Ovary (tissue), 10 donors: ENCODE results near the gene SCN1A. TPM values are rescaled to one million over a fixed set of nuclear protein-coding genes. Genes with fewer than 3 reads are reported as not detected.

Source experiments
- DNase-seq, 5 donors: peaks; one replicate each; pipeline ENCODE4 v3.0.0-alpha.2; 2019 to 2020
- H3K27ac ChIP-seq, 2 donors: fragments of 200-600 bp; one replicate each; pipeline versions ENCODE4 v1.5.1 to v1.8.0; 2019 to 2022
- H3K27me3 ChIP-seq: fragments of 200-600 bp; one replicate; pipeline ENCODE4 v1.8.0; 2022
- H3K36me3 ChIP-seq: fragments of 200-600 bp; sonication (generic); one replicate; pipeline ENCODE4 v1.5.1; 2019
- H3K4me1 ChIP-seq: one replicate; pipeline ENCODE4 v1.8.1; 2013; ENCODE audit warnings: mild to moderate bottlenecking, moderate library complexity; ENCODE audit not compliant: insufficient read depth
- H3K4me3 ChIP-seq: fragments of 200-600 bp; sonication (generic); one replicate; pipeline ENCODE4 v1.5.1; 2017
- H3K9me3 ChIP-seq, 2 donors: fragments of 200-600 bp in 1 of 2; sonication (generic) in 1 of 2; one replicate each; pipeline versions ENCODE4 v1.5.1 to v1.8.1; 2013 to 2019; ENCODE audit warnings: mild to moderate bottlenecking in 1 of 2, moderate library complexity in 1 of 2
- EP300 ChIP-seq: sonication (generic); formaldehyde crosslinking; IDR thresholded peaks from one replicate; pipeline ENCODE4 v1.6.1; 2017; ENCODE audit warnings: antibody characterized with exemption
- POLR2A ChIP-seq: fragments of 450-650 bp; IDR thresholded peaks from one replicate; pipeline ENCODE4 v1.6.1; 2017; ENCODE audit warnings: antibody characterized with exemption, mild to moderate bottlenecking, moderate library complexity
- WGBS, 3 donors: extraction: QIAGEN DNeasy Blood & Tissue Kit in 1 of 3; methylation state at CpG; one replicate each; pipeline versions ENCODE4 v1.1.5 to v1.1.7; 2013 to 2017; 5-methylcytosine and 5-hydroxymethylcytosine counted together
- intact Hi-C, 4 donors: fragments of 100-400 bp; cut with DNase I; formaldehyde crosslinking; loops; one replicate each; pipeline versions ENCODE4 v1.11.0 to v1.15.1; 2022 to 2023
- long read RNA-seq, 3 donors: library from polyadenylated mRNA in 2 of 3; unstranded in 2 of 3; transcript quantifications; one replicate each; pipeline ENCODE4 v2.0.0 and lab custom pipeline, GENCODE V29; 2021 to 2026
- polyA plus RNA-seq, 2 donors: library from polyadenylated mRNA; stranded (reverse); fragments of 200-250 nt in 1 of 2; fragments of 350-450 nt in 1 of 2; fragmentation: Illumina TruSeq in 1 of 2; extraction: RNeasy Lipid Tissue Mini Kit (QIAGEN cat#74804) in 1 of 2; gene quantifications; one replicate each; pipeline ENCODE4 v1.2.3, GENCODE V29; 2013 to 2014
- total RNA-seq, 7 donors: library from RNA; depleted of rRNA in 2 of 7; stranded (reverse); fragments of >200 nt in 2 of 7; fragmentation: NEBNext Ultra II Directional in 3 of 7; extraction: Animal tissue kit (Norgen Biotek cat#: 25700) in 3 of 7; gene quantifications; one replicate each; pipeline versions ENCODE4 v1.1.0 to v1.2.4, GENCODE V29; 2016 to 2023
- TF ChIP-seq, protein P1 (sequence below), 3 donors: fragments of 450-650 bp in 2 of 3; fragments of 200-600 bp in 1 of 3; IDR thresholded peaks; one replicate each; pipeline versions ENCODE4 v1.5.1 to v1.8.0; 2016 to 2022; ENCODE audit warnings: antibody characterized with exemption in 3 of 3, mild to moderate bottlenecking in 1 of 3
- donor health status: DM: no; HTN: no; CAD: no; lungs with moderate emphysema.
- donor health status: DM: no; HTN: no; CAD: no.
- donor health status: Bipolar disorder and iron deficiency.
- donor health status: DM: yes; HTN: yes; CAD: no.
- donor health status: DM: no; HTN: no; CAD: no.
- donor health status: DM: yes; HTN: yes; CAD: no.

SCN1A gene
- 1 to 10 TPM in 1 of 7 donors, under 1 TPM in 3, not detected in 3; under 0.01 to 5.6 (median 0.34) TPM for total RNA-seq
- polyA plus RNA-seq, result not detected
- long read RNA-seq, donor 1, result 0 reads
- long read RNA-seq, donor 2, result 0 reads
- long read RNA-seq, donor 3, result 0 reads

DNA sequence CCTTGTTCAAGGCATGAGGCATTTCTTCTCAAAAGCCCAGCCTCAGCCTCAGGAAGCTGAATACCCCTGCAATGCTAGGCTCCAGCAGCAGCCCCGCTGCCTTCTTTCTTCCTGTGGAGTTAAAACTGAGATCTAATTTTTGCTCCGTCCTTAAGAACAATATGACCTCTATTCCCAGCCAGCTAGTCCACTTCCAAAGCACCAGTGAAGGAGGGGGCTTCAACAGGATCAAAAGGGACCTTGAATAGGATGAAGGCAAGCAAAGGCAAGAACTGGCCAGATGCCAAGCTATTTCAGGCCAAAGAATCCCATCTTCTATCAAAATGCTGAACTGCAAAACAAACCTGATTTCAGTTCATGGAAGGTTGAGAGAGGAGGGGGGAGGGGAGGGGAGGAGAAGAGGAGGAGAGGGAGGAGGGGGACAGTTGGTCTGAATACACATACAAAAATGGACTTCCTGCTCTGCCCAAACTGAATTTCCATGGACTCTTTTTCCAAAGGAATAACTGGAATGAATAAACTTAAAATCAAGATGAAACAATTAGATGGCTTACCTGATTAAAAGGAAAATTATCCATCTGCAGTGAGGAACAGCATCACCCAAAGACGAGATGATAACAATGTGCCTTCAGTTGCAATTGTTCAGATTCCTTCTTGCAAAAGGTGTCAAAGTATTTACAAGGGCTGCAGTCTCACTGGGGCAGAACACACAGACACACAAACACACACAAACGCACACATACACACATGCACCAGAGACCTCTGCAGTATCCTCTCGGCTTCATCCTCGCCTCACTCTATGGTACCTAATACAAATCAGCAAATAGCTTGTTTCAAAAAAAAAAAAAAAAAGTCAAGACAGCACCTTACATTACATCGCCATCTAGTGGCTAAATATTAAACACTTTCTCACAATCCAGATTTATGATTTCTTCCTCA lies at the start of gene SCN1A:
TSS of gene SCN1A (minus strand) at position 804 of the 939 bp plus-strand sequence. CDS start 54,399 bp downstream, outside the sequence.
- H3K36me3 ChIP-seq, result no peaks in the 10 kb centered on the region
- H3K27ac ChIP-seq, result no peak within 1 kb of the TSS
- intact Hi-C loops, result loop anchor here in 1 of 4 donors (10.0 kb wide), 1 partner anchor 173 kb away; the partner anchor contains the start of gene TTC21B
- H3K27me3 ChIP-seq, result no peaks in the 10 kb centered on the region
- no peak for DNase-seq
- TF ChIP-seq POLR2A, result no peak
- TF ChIP-seq, protein P1, sequence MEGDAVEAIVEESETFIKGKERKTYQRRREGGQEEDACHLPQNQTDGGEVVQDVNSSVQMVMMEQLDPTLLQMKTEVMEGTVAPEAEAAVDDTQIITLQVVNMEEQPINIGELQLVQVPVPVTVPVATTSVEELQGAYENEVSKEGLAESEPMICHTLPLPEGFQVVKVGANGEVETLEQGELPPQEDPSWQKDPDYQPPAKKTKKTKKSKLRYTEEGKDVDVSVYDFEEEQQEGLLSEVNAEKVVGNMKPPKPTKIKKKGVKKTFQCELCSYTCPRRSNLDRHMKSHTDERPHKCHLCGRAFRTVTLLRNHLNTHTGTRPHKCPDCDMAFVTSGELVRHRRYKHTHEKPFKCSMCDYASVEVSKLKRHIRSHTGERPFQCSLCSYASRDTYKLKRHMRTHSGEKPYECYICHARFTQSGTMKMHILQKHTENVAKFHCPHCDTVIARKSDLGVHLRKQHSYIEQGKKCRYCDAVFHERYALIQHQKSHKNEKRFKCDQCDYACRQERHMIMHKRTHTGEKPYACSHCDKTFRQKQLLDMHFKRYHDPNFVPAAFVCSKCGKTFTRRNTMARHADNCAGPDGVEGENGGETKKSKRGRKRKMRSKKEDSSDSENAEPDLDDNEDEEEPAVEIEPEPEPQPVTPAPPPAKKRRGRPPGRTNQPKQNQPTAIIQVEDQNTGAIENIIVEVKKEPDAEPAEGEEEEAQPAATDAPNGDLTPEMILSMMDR (IDR thresholded peaks at IDR 0.05), result peak in 1 of 3 donors; percentile 15
- H3K4me3 ChIP-seq, result no peak within 1 kb of the TSS
- H3K9me3 ChIP-seq, result no peaks in the 10 kb centered on the region
- H3K4me1 ChIP-seq, result no peaks in the 10 kb centered on the region
- WGBS, 3 donors, result 11 to 15% (median 13%) methylated on average over 7 of the region's 7 CpGs

DNA sequence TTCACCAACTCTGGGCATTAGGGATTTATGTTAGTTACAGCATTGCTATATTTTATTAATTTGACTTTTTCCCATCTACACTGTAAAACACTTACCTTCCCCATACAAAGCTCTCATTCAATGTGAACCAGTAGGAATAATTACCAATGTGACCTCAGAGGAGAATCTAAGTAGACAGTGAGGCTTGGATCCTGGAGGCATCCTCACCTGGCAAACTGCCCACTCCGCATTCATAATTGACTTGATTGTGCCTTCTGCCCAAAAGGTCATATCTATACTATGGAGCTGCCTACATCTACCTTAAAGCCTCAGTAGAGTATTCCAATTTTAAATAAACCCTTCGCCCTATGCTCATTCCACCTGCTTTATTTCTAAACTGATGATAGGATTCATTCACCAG lies 45.4 kb upstream of the SCN1A start:
- DNase-seq, result no peak
- Histone ChIP-seq H3K9me3 (no peaks in the 10 kb centered on the region), H3K4me1 (no peaks in the 10 kb centered on the region), H3K27ac (no peak overlapping the region), H3K4me3 (no peak overlapping the region), H3K36me3 (no peaks in the 10 kb centered on the region), H3K27me3 (no peaks in the 10 kb centered on the region)
- TF ChIP-seq POLR2A, result no peak
- TF ChIP-seq, protein P1 (IDR thresholded peaks at IDR 0.05), result no peak
- no peak for TF ChIP-seq EP300
- WGBS, 3 donors, result 88 to 89% (median 88%) methylated on average over 2 of the region's 2 CpGs
- intact Hi-C loops, result no loop called here

DNA sequence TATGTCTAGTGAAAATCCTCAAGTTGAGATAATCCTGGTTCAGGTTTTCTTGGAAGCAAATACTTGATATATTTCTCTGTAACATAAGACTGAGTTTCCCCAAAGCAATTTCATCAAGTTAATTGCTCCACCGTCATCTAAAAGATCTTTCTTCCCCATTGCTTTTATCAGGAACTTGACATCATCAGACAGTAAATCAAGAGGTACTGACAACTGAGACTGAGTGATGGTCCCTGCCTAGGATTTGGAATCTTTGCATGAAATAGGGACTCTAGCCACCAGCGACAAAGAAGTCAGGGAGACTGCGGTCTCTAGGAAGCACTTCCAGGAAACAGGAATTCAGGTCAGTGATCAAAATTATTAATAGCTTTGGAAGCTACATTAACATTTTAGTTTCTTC lies 43.4 kb upstream of the SCN1A start:
- no peak overlapping the region for H3K27ac ChIP-seq
- TF ChIP-seq EP300 (no peak), POLR2A (no peak)
- TF ChIP-seq, protein P1 (IDR thresholded peaks at IDR 0.05), result no peak
- intact Hi-C loops, result no loop called here
- H3K27me3 ChIP-seq, result no peaks in the 10 kb centered on the region
- no peak for DNase-seq
- no peaks in the 10 kb centered on the region for H3K36me3 ChIP-seq
- no peaks in the 10 kb centered on the region for H3K9me3 ChIP-seq
- no peak overlapping the region for H3K4me3 ChIP-seq
- 57 to 65% (median 61%) methylated on average over 3 of the region's 3 CpGs for WGBS, 3 donors
- H3K4me1 ChIP-seq, result no peaks in the 10 kb centered on the region

DNA sequence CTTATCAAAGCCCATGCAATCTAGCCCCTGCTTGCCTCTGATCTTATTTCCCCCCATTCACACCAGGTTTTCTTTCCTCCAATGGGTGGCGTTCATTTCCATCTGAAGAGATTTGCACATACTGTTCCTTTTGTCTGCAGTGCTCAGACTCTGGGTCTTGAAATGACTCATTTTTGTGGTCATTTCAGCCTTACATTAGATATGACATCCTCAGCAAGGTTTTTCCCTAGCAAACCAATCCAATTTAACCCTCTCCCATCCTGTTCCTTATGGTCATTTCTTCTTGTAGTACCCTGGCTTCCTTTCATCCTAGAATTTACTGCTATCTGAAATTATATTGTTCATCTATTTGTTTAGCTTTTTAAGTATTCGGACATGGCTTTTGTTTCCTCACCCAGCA lies 42.5 kb upstream of the SCN1A start:
- WGBS, 3 donors, result 74 to 82% (median 76%) methylated on average over 2 of the region's 2 CpGs
- no peaks in the 10 kb centered on the region for H3K9me3 ChIP-seq
- H3K4me3 ChIP-seq, result no peak overlapping the region
- H3K27ac ChIP-seq, result no peak overlapping the region
- H3K36me3 ChIP-seq, result no peaks in the 10 kb centered on the region
- H3K27me3 ChIP-seq, result no peaks in the 10 kb centered on the region
- TF ChIP-seq EP300 (no peak), POLR2A (no peak)
- TF ChIP-seq, protein P1 (IDR thresholded peaks at IDR 0.05), result no peak
- H3K4me1 ChIP-seq, result no peaks in the 10 kb centered on the region
- no peak for DNase-seq
- intact Hi-C loops, result no loop called here
